Inflammatory macrophage (primary cell): ENCODE data around the gene ELAC2.

Experiments
- DNase-seq, 2 donors: peaks; one replicate each; pipeline ENCODE4 v3.0.0-alpha.2; 2020 to 2022

The ELAC2 gene

GRCh38 chr17:12947047-12947446 is 70.8 kb downstream of the ELAC2 start:
- no peak for DNase-seq
